Measurements from ENCODE around the gene MTA2. TPM values are rescaled to one million over a fixed set of nuclear protein-coding genes. Genes with fewer than 3 reads are reported as not detected.

The MTA2 gene
- total RNA-seq, 4 donors from 2014 or later = 50.9 to 87.4 (median 61.6) TPM

DNA sequence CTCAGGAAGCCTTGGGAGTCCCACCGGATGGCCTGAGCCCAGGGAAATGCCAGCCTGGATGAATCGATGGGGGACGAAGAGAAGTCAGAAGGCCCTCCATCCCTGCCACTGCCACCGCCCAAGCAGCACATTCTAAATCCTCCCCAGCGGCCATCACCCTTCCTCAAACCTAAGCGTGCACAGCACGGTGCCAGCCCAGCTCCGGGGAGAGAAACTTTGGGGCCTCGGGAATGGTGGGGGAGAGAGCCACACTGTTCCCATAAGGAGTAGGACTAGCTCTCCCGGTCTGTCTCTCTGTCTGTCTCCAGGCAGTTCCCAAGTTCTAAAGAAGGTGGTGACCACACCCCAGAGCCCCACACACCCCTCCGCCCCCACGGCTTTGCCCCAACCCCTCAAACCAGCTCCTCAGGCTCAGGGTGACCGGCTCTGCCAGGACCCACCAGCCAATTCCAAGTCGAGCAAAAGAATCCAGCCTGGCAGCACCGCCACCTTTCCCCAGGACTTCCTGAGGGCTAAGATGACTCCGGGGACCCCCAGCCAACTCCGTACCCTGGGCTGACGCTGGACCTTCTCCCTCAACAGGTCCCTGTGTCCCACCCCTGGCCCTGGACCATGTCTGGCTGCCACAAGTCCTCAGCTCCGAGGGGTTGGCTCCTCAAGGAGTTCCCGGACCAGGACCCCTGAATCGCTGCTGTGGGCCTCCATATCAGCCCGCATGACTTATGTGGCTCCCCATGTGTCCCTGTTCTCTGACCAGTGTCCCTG lies 57.8 kb downstream of the MTA2 start:
- TF ChIP-seq, protein P1, sequence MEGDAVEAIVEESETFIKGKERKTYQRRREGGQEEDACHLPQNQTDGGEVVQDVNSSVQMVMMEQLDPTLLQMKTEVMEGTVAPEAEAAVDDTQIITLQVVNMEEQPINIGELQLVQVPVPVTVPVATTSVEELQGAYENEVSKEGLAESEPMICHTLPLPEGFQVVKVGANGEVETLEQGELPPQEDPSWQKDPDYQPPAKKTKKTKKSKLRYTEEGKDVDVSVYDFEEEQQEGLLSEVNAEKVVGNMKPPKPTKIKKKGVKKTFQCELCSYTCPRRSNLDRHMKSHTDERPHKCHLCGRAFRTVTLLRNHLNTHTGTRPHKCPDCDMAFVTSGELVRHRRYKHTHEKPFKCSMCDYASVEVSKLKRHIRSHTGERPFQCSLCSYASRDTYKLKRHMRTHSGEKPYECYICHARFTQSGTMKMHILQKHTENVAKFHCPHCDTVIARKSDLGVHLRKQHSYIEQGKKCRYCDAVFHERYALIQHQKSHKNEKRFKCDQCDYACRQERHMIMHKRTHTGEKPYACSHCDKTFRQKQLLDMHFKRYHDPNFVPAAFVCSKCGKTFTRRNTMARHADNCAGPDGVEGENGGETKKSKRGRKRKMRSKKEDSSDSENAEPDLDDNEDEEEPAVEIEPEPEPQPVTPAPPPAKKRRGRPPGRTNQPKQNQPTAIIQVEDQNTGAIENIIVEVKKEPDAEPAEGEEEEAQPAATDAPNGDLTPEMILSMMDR (IDR thresholded peaks at IDR 0.05; ENCODE audit: low read depth) = no peak

Small RNA genes within 50 kb of the gene (small RNA-seq; reads per million reads assigned to genes)
- gene AP001458.1 (not detected), gene EEF1G (not detected), gene MIR6747 (not detected)

Other genes with a start within 250 kb of the MTA2 start
- not detected for gene SCGB1A1, start 182.8 kb downstream of the MTA2 start, total RNA-seq
- 1,000 to 10,000 TPM; 1,199 to 1,973 (median 1,368) TPM for gene AHNAK, start 55.1 kb downstream of the MTA2 start, total RNA-seq
- gene EEF1G, start 28.0 kb downstream of the MTA2 start, total RNA-seq = 1,000 to 10,000 TPM in 3 of 4 donors, 100 to 1,000 TPM in 1; 650 to 1,310 (median 1,178) TPM
- 10 to 100 TPM in 1 of 4 donors, 1 to 10 TPM in 3; 3.4 to 13.4 (median 7.9) TPM for gene TUT1, start 10.3 kb downstream of the MTA2 start, total RNA-seq
- gene EML3, start 10.9 kb upstream of the MTA2 start, total RNA-seq = 100 to 1,000 TPM in 1 of 4 donors, 10 to 100 TPM in 3; 22.2 to 130 (median 39.7) TPM
- 10 to 100 TPM in 1 of 4 donors, 1 to 10 TPM in 3; 1.1 to 11.2 (median 5.5) TPM for gene ROM1, start 11.4 kb upstream of the MTA2 start, total RNA-seq
- gene B3GAT3, start 20.1 kb upstream of the MTA2 start, total RNA-seq = 10 to 100 TPM; 13.5 to 29.5 (median 24.2) TPM
- gene GANAB, start 44.7 kb upstream of the MTA2 start, total RNA-seq = 100 to 1,000 TPM in 2 of 4 donors, 10 to 100 TPM in 2; 79.4 to 118 (median 104) TPM
- 10 to 100 TPM in 3 of 4 donors, 1 to 10 TPM in 1; 7.7 to 14.3 (median 11.3) TPM for gene INTS5, start 51.4 kb upstream of the MTA2 start, total RNA-seq
- gene C11orf98, start 63.3 kb upstream of the MTA2 start, total RNA-seq = 10 to 100 TPM; 13.7 to 47.1 (median 35.9) TPM
- 1 to 10 TPM; 2.4 to 9.6 (median 7.7) TPM for gene CSKMT, start 63.4 kb upstream of the MTA2 start, total RNA-seq
- gene UQCC3, start 69.8 kb upstream of the MTA2 start, total RNA-seq = 10 to 100 TPM in 1 of 4 donors, 1 to 10 TPM in 3; 4.2 to 10.9 (median 8.7) TPM
- gene LBHD1, start 70.4 kb upstream of the MTA2 start, total RNA-seq = 10 to 100 TPM in 1 of 4 donors, 1 to 10 TPM in 3; 3.8 to 10.6 (median 5.5) TPM
- gene UBXN1, start 77.2 kb upstream of the MTA2 start, total RNA-seq = 100 to 1,000 TPM; 113 to 235 (median 142) TPM
- gene LRRN4CL, start 87.7 kb upstream of the MTA2 start, total RNA-seq = 10 to 100 TPM; 17.3 to 42.2 (median 32.3) TPM
- 100 to 1,000 TPM in 1 of 4 donors, 10 to 100 TPM in 3; 44.5 to 106 (median 48.4) TPM for gene BSCL2, start 105.6 kb upstream of the MTA2 start, total RNA-seq
- under 1 TPM in 1 of 4 donors, not detected in 3; 0.88 TPM for gene GNG3, start 105.8 kb upstream of the MTA2 start, total RNA-seq
- gene HNRNPUL2, start 125.6 kb upstream of the MTA2 start, total RNA-seq = 10 to 100 TPM; 21.2 to 35.2 (median 29.3) TPM
- gene TTC9C, start 126.6 kb upstream of the MTA2 start, total RNA-seq = 10 to 100 TPM; 17.5 to 57.4 (median 20.3) TPM
- gene ZBTB3, start 152.3 kb upstream of the MTA2 start, total RNA-seq = 1 to 10 TPM; 3.9 to 7.7 (median 6.9) TPM
- gene POLR2G, start 159.7 kb upstream of the MTA2 start, total RNA-seq = 10 to 100 TPM; 46.9 to 75.8 (median 65.3) TPM
- gene TAF6L, start 169.5 kb upstream of the MTA2 start, total RNA-seq = 10 to 100 TPM; 12.1 to 25.8 (median 15.6) TPM
- 10 to 100 TPM; 37.7 to 74.0 (median 49.6) TPM for gene TMEM179B, start 185.5 kb upstream of the MTA2 start, total RNA-seq
- 10 to 100 TPM; 14.5 to 22.6 (median 19.3) TPM for gene TMEM223, start 190.1 kb upstream of the MTA2 start, total RNA-seq
- 10 to 100 TPM; 51.2 to 68.8 (median 55.1) TPM for gene NXF1, start 203.6 kb upstream of the MTA2 start, total RNA-seq
- 10 to 100 TPM; 21.2 to 38.8 (median 29.9) TPM for gene STX5, start 230.2 kb upstream of the MTA2 start, total RNA-seq
- not detected for gene TEX54, start 231.0 kb upstream of the MTA2 start, total RNA-seq
- gene WDR74, start 237.7 kb upstream of the MTA2 start, total RNA-seq = 10 to 100 TPM; 23.8 to 41.6 (median 34.5) TPM

All from subcutaneous adipose tissue (tissue), 4 donors.